CD4-positive, alpha-beta T cell treated with Interferon alpha-2 for 1 hour (primary cell): ENCODE measurements around the gene ARHGEF17.

ENCODE experiments used
- DNase-seq, 2 donors: peaks; one replicate each; pipeline ENCODE4 v3.0.0-alpha.2; 2020 to 2022

Gene ARHGEF17

GRCh38 chr11:73334384-73335203 lies 26.5 kb downstream of the ARHGEF17 start:
- no peak for DNase-seq

- DNase-seq: peak; percentile 73 to 79
Observed at GRCh38 chr11:73335204-73335923, 27.3 kb downstream of the ARHGEF17 start.

- no peak for DNase-seq
Observed at GRCh38 chr11:73337846-73338245, 29.8 kb downstream of the ARHGEF17 start.

DNA sequence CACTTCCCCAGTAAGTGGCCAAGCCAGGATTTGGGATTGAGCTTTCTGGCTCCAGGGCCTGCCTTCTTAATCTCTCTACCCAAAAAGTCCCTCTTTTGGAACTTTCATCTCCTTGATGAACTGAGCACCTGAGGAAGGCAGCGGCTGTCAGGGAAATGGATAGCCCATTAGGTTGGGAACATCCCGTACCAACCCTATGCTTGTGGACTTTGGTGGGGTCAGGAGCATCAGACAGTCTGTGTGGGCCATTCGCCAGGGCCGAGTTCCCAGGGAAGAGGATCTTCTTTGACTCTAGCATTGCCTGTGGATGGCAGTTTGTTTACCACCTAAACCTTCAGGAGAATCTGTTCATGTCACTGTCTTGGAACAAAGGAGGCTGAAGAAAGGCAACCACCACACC lies 30.2 kb downstream of the ARHGEF17 start:
- DNase-seq: no peak

- no peak for DNase-seq
Observed at GRCh38 chr11:73340164-73340563, 32.1 kb downstream of the ARHGEF17 start.

- no peak for DNase-seq
Observed at GRCh38 chr11:73342633-73343032, 34.6 kb downstream of the ARHGEF17 start.

DNA sequence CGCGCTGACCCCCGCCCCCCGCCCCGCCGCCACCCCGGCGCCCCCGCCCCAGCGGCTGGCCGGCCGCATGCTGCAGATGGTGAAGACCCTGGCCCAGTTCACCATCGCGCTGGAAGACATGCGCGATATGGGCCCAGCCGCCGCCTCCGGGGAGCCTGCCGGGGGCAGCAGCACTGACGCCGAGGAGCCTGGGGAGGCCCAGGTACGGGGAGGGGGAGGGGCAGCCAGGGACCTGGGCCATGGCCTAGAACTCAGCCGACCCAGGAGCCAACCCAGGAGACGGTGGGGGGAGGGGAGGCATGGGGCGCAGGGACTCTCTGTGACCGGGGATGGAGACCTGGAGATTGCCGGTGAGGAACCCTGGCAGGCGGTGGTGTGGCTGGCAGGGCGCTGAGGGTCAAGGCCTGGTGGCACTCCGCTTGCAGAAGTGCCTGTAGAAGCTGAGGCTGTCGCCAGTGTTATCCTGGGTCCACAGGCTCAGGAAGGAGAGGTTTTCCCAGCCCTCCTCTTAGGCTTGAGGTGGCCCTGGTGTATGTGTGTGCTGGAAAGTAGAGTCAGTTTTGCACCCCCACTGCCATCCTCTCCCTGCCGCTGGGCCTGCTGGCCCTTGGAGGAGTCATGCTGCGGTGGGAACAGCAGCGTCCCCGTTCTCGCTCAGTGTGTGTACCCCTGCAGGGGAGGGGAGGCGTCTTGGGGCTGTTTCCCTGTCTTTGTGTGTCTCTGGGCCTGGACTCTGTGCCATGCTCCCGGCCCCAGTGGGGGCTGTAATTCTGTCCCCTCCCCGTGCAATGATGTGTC lies 35.2 kb downstream of the ARHGEF17 start:
- no peak for DNase-seq

- DNase-seq: no peak
Observed at GRCh38 chr11:73344191-73344607, 36.1 kb downstream of the ARHGEF17 start.

DNA sequence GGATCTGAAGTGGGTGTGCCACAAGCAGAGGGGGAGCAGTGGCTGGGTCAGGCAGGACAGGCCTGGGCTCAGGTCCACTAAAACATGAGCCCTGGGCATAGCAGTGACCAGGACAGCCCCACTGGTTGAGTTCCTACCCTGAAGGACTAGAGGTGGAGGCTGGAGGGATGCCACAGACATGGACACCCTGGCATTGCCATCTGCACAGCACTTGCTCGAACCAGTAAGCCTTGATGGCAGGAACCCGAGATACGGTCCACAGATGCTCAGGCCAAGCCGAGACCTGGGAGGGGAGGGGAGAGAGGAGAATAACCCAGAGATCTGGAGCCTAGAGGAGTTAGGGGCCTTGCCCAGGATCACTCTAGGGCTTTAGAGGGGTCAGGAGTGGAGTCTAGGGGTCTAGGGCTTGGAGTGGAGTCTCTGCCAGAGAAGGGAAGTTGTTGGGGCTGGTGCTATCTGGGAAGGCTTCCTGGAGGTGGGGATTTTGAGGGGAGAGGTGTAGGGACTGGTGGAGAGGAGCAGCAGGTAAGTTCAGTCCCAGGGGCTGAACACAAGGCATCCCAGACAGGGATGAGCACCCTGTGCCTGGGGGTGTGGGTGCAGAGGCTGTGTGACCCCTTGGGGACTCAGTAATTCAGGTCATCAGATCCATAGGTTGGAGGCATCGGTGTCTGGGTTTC lies 37.5 kb downstream of the ARHGEF17 start:
- no peak for DNase-seq

DNA sequence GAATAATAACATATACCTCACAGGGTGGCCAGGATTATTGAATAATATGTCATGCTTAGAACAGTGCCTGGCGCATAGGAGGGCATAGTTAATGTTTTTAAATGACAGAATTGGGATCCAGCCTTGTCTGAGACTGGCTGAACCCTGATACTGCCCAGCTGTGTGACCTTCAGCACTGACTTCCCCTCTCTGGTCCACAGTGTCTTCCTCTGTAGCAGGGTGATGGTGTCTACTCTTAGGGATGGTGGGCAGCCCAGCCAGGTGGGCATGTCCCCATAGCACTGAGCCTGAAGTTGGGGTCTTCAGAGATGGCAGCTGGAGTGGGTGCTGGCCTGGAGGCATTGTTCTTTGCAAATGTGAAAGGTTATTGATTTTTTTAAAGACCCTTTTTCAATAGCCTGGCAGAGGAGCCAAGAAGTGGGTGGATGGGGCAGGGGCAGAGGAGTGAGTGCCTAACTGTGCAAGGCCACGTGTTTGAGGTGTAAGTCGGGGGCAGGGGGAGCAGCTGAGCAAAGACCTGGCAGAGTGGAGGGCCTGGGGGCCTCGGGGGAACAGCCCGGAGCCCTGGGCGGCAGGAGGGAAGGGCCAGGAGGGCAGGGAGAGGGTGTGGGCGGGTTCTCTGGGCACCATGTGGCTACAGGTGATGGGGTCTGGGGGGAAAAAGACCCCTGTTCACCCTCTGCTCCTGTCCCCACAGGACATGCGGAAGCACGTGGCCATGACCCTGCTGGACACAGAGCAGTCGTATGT lies 38.3 kb downstream of the ARHGEF17 start:
- no peak for DNase-seq

GRCh38 chr11:73347067-73347466 lies 39.0 kb downstream of the ARHGEF17 start:
- no peak for DNase-seq

DNA sequence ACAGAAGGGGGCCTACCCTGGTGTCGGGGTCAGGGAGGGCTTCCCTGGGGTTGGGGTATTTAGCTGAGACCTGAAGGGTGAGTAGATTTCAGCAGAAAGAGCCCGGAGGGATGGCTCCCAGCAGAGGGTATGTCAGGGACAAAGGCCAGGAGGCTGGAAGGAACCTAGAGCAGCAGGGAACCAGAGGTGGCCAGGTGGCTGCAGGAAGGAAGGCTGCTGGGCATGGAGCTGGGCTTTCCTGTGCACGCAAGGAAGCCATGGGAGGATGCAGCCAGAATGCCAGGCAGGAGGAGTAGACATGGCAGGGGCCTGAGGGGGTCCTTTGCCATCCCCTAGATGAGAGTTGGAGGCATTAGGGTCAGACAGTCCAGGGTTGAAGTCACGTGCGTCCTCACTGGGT lies 40.8 kb downstream of the ARHGEF17 start:
- no peak for DNase-seq

DNA sequence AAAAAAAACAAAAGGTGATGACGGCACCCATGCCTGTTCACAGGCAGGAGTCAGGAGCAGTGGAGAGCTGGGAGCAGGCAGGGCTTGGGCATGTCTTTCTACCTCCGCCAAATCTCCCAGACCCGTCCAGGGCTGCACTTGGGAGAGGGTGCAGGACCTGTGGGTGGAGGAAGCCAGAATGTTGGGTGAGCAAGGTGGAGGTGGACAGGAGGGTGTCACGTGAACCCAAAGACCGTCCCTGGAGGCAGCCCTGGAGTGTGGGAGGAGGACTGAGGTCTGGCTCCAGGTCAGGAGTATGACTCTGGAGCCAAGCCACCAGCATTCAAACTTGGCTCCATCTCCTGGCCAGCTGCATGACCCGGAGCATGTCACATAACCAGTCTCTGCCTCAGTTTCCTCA lies 41.6 kb downstream of the ARHGEF17 start:
- DNase-seq: no peak

GRCh38 chr11:73350908-73351636 lies 43.0 kb downstream of the ARHGEF17 start:
- DNase-seq: peak; percentile 69 to 77

GRCh38 chr11:73353422-73353821 lies 45.3 kb downstream of the ARHGEF17 start:
- DNase-seq: no peak

DNA sequence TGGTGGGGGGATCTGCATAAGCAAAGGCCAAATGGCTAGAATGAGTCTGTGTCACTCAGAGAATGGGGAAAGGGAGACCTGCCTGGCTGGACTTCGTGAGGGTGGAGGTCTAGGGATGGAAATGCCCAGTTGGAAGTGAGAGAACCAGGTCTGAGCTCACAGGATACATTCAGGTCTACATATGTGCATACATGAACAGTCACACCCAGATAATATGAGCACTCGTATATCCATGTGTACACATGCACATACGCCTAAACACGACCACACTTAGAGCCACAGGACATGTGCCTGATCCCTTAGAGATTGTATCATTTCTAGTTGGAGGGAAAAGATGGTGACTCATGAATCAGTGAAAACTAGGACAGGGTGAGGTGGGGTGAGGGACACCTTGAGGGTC lies 47.0 kb downstream of the ARHGEF17 start:
- no peak for DNase-seq

DNA sequence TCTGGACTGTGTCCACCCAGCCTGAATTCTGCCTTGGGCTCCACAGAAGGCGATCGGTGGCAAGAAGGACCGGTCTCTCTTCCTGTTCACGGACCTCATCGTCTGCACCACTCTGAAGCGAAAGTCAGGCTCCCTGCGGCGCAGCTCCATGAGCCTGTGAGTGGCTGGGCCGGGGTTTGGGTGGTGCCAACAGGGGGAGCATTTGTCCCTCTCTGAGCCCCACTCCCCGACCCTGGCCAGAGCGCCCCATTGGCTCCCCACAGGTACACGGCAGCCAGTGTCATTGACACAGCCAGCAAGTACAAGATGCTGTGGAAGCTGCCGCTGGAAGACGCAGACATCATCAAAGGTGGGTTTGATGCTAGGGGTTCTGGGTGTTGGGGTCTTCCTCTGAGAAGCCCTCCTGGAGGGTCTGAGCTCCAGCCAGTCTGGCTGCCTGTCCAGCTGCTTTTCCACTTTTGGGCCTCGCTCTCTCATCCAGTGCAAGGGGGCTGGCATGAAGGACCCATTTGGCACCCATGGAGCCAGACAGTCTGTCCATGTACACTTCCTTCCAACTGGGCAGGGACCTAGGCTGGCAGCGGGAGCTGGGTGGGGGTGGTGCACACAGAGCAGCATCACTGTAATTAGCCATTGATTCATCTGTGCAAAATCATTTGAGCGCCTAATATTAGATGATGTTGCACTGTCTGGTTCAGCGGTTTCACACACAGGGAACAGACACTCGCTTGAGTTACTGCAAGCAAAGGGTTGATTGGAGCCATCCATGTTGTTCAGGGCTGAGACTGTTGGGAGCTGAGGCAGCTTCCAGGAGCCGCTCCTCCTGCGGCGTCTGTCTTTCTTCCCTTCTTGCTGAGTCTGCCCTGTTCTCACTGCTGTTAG lies 49.1 kb downstream of the ARHGEF17 start:
- no peak for DNase-seq

DNA sequence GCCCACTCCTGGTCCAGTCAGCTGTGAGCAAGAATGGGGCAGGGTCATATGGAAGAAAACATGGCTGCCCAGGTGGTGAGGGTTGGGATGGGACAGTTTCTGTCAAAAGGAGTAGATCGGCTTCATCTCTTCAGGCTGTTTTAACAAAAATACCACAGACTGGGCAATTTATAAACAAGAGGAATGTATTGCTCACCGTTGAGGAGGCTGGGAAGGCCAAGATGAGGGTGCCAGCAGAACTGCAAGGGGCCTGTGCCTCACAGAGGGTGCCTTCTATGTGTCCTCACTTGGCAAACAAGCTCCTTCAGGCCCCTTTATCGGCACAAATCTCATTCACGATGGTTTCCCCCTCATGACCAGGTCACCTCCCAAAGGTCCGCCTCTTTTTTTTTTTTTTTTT lies 50.0 kb downstream of the ARHGEF17 start:
- no peak for DNase-seq

- no peak for DNase-seq
Observed at GRCh38 chr11:73359341-73359740, 51.3 kb downstream of the ARHGEF17 start.
